Measurements from ENCODE around the gene EPHB1. TPM values are rescaled to one million over a fixed set of nuclear protein-coding genes. Genes with fewer than 3 reads are reported as not detected.

Gene EPHB1
- total RNA-seq, 1 donor = 1.3 TPM

- TF ChIP-seq CTCF (IDR thresholded peaks at IDR 0.05; ENCODE audit: insufficient read depth, low read depth, low read length) = no peak
- DNase-seq (ENCODE audit: low read depth) = no peak
Observed at GRCh38 chr3:134813618-134814017, 18.6 kb downstream of the EPHB1 start.

GRCh38 chr3:134815519-134815918 lies 20.5 kb downstream of the EPHB1 start:
- DNase-seq (ENCODE audit: low read depth) = no peak
- no peak overlapping the region for H3K4me3 ChIP-seq (ENCODE audit: low read depth, low read length)
- no peak for TF ChIP-seq CTCF (IDR thresholded peaks at IDR 0.05; ENCODE audit: insufficient read depth, low read depth, low read length)

More at GRCh38 chr3:134813618-134814017, 18.6 kb downstream of the EPHB1 start:
- no peak overlapping the region for H3K4me3 ChIP-seq (ENCODE audit: low read depth, low read length)

GRCh38 chr3:134816623-134817022 lies 21.6 kb downstream of the EPHB1 start:
- no peak for TF ChIP-seq CTCF (IDR thresholded peaks at IDR 0.05; ENCODE audit: insufficient read depth, low read depth, low read length)
- no peak for DNase-seq (ENCODE audit: low read depth)
- no peak overlapping the region for H3K4me3 ChIP-seq (ENCODE audit: low read depth, low read length)

- H3K4me3 ChIP-seq (ENCODE audit: low read depth, low read length) = no peak overlapping the region
- TF ChIP-seq CTCF (IDR thresholded peaks at IDR 0.05; ENCODE audit: insufficient read depth, low read depth, low read length) = no peak
- no peak for DNase-seq (ENCODE audit: low read depth)
Observed at GRCh38 chr3:134817297-134817696, 22.2 kb downstream of the EPHB1 start.

- TF ChIP-seq CTCF (IDR thresholded peaks at IDR 0.05; ENCODE audit: insufficient read depth, low read depth, low read length) = no peak
- no peak overlapping the region for H3K4me3 ChIP-seq (ENCODE audit: low read depth, low read length)
- DNase-seq (ENCODE audit: low read depth) = no peak
Observed at GRCh38 chr3:134820994-134821393, 25.9 kb downstream of the EPHB1 start.

- no peak for DNase-seq (ENCODE audit: low read depth)
- no peak for TF ChIP-seq CTCF (IDR thresholded peaks at IDR 0.05; ENCODE audit: insufficient read depth, low read depth, low read length)
- H3K4me3 ChIP-seq (ENCODE audit: low read depth, low read length) = no peak overlapping the region
Observed at GRCh38 chr3:134822090-134822489, 27.0 kb downstream of the EPHB1 start.

- DNase-seq (ENCODE audit: low read depth) = no peak
- no peak overlapping the region for H3K4me3 ChIP-seq (ENCODE audit: low read depth, low read length)
- TF ChIP-seq CTCF (IDR thresholded peaks at IDR 0.05; ENCODE audit: insufficient read depth, low read depth, low read length) = no peak
Observed at GRCh38 chr3:134823679-134824078, 28.6 kb downstream of the EPHB1 start.
